ENCODE results near the gene PPP1R9B.

GRCh38 chr17:50141745-50142110 lies 8.7 kb downstream of the PPP1R9B start:
- no peak for TF ChIP-seq CTCF (IDR thresholded peaks at IDR 0.05; ENCODE audit: borderline replicate concordance, extremely low read depth, low read length, poor library complexity, severe bottlenecking)
- no peak for TF ChIP-seq EZH2 (IDR thresholded peaks at IDR 0.05; ENCODE audit: borderline replicate concordance, low read depth, low read length, severe bottlenecking)
